ENCODE results near the gene SLC7A6. TPM values are rescaled to one million over a fixed set of nuclear protein-coding genes. Genes with fewer than 3 reads are reported as not detected.

Gene SLC7A6
- polyA plus RNA-seq, 2 of the 4 experiments (the other 2 are of a cell fraction): 31.1 to 32.9 TPM

- TF ChIP-seq REST (IDR thresholded peaks at IDR 0.05): no peak
- TF ChIP-seq, protein P1, sequence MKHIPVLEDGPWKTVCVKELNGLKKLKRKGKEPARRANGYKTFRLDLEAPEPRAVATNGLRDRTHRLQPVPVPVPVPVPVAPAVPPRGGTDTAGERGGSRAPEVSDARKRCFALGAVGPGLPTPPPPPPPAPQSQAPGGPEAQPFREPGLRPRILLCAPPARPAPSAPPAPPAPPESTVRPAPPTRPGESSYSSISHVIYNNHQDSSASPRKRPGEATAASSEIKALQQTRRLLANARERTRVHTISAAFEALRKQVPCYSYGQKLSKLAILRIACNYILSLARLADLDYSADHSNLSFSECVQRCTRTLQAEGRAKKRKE (CRISPR knock-in tag; IDR thresholded peaks at IDR 0.05; ENCODE audit: low read depth): no peak
- TF ChIP-seq BHLHE40 (IDR thresholded peaks at IDR 0.05; ENCODE audit: low read depth, low read length): no peak
- TF ChIP-seq MAZ (IDR thresholded peaks at IDR 0.05; ENCODE audit: borderline replicate concordance, low read depth, low read length): no peak
Observed at GRCh38 chr16:68339214-68339613, 74.9 kb downstream of the SLC7A6 start (continued).

DNA sequence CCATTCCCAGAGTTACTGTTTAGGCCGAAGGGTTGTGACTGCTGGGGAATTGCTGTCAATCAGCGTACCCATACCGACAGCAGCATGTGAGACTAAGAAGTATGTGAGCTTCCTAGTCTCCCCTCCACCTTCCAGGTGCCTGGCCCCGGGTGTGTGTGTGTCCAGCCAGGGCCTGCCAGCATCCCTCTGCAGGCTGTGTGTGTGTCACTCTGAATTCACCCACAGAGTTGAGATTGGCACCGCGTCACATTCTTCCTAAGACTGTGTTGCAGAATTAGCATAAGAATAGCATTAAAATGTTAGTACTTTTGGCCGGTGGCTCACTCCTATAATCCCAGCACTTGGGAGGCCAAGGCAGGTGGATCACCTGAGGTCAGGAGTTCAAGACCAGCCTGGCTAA, 78.3 kb downstream of the SLC7A6 start:
- no peak overlapping the region for H3K27ac ChIP-seq
- H3K4me2 ChIP-seq: no peak overlapping the region
- CTCF ChIA-PET: interaction anchor here (4.4 kb wide), 1 partner anchor 14 kb away, joined by 22 read pairs; no protein-coding TSS in a partner anchor
- H3K4me1 ChIP-seq: no peaks in the 10 kb centered on the region
- H3K9me3 ChIP-seq: no peaks in the 10 kb centered on the region
- ATAC-seq (no peak), FAIRE-seq (no peak), DNase-seq (ENCODE audit: low read depth in 1 of 2, low spot score in 1 of 2) (no peak)
- 89% methylated on average over 7 of the region's 7 CpGs for WGBS (ENCODE audit: missing lambda C conversion rate)
- TF ChIP-seq GATA3 (IDR thresholded peaks at IDR 0.05; ENCODE audit: borderline replicate concordance): no peak
- TF ChIP-seq REST (IDR thresholded peaks at IDR 0.05): no peak
- no peak for TF ChIP-seq RFX5 (IDR thresholded peaks at IDR 0.05)
- POLR2A ChIA-PET: no interaction called here
- H3K4me3 ChIP-seq: no peak overlapping the region

DNA sequence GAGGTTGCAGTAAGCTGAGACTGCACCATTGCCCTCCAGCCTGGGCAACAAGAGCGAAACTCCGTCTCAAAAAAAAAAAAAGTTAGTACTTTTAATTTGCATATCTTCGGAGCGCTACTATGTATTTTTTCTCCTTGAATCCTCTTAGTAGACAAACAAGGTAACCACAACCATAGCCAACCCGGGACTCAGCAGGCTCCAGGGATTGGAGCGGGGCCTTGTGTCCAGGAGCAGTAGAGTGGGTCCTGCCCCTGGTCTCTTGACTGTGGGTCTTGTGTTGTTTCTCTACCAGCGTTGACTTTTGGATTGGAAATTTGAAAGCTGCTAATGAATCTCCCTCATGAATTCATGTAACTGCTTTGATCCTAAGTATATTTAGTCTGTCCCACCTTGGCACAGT, 78.8 kb downstream of the SLC7A6 start:
- FAIRE-seq: no peak
- TF ChIP-seq RNF2 (IDR thresholded peaks at IDR 0.05; ENCODE audit: borderline replicate concordance, low read depth) (no peak), FOXS1 (CRISPR knock-in tag; IDR thresholded peaks at IDR 0.05) (no peak), USF2 (IDR thresholded peaks at IDR 0.05) (no peak), MAZ (IDR thresholded peaks at IDR 0.05; ENCODE audit: borderline replicate concordance, low read depth, low read length) (no peak), SREBF2 (IDR thresholded peaks at IDR 0.05) (no peak)
- H3K4me1 ChIP-seq: no peaks in the 10 kb centered on the region
- no peak overlapping the region for H3K27ac ChIP-seq
- H3K9me3 ChIP-seq: no peaks in the 10 kb centered on the region
- H3K4me2 ChIP-seq: no peak overlapping the region
- ChIA-PET CTCF (interaction anchor here (4.4 kb wide), 1 partner anchor 14 kb away, joined by 22 read pairs; no protein-coding TSS in a partner anchor), POLR2A (no interaction called here)
- no peak overlapping the region for H3K4me3 ChIP-seq
- WGBS (ENCODE audit: missing lambda C conversion rate): 94% methylated on average over 7 of the region's 7 CpGs
- no peak for DNase-seq (ENCODE audit: low read depth in 1 of 2, low spot score in 1 of 2)
- ATAC-seq: no peak

GRCh38 chr16:68344252-68344651, 79.9 kb downstream of the SLC7A6 start:
- ATAC-seq: no peak
- no peak for FAIRE-seq
- Histone ChIP-seq H3K27ac (no peak overlapping the region), H3K4me3 (no peak overlapping the region), H3K9me3 (no peaks in the 10 kb centered on the region), H3K4me1 (no peaks in the 10 kb centered on the region), H3K4me2 (no peak overlapping the region)
- ChIA-PET POLR2A (no interaction called here), CTCF (interaction anchor here (1.0 to 4.4 kb wide), 3 partner anchors 15 to 82 kb away, joined by 5 to 22 read pairs (median 5); no protein-coding TSS in a partner anchor)
- DNase-seq (ENCODE audit: low read depth in 1 of 2, low spot score in 1 of 2): no peak
- WGBS (ENCODE audit: missing lambda C conversion rate): 94% methylated on average over 11 of the region's 11 CpGs
- TF ChIP-seq PHF8 (IDR thresholded peaks at IDR 0.05; ENCODE audit: borderline replicate concordance, low read depth): no peak
- TF ChIP-seq KDM5A (IDR thresholded peaks at IDR 0.05): no peak
- no peak for TF ChIP-seq JUN (IDR thresholded peaks at IDR 0.05)
- TF ChIP-seq RNF2 (IDR thresholded peaks at IDR 0.05; ENCODE audit: borderline replicate concordance, low read depth): no peak
- TF ChIP-seq MYC (IDR thresholded peaks at IDR 0.05; ENCODE audit: borderline replicate concordance, low read length): no peak
- no peak for TF ChIP-seq JUNB (IDR thresholded peaks at IDR 0.05)
- no peak for TF ChIP-seq CBX8 (IDR thresholded peaks at IDR 0.05)
- TF ChIP-seq ESRRA (IDR thresholded peaks at IDR 0.05; ENCODE audit: borderline replicate concordance, low read length): no peak
- TF ChIP-seq, protein P2, sequence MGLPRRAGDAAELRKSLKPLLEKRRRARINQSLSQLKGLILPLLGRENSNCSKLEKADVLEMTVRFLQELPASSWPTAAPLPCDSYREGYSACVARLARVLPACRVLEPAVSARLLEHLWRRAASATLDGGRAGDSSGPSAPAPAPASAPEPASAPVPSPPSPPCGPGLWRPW (IDR thresholded peaks at IDR 0.05): no peak
- TF ChIP-seq EP300 (IDR thresholded peaks at IDR 0.05): no peak
- no peak for TF ChIP-seq EHMT2 (IDR thresholded peaks at IDR 0.05; ENCODE audit: low read depth)
- no peak for TF ChIP-seq HEYL (CRISPR knock-in tag; IDR thresholded peaks at IDR 0.05)
- no peak for TF ChIP-seq BHLHE40 (IDR thresholded peaks at IDR 0.05; ENCODE audit: low read depth, low read length)
- TF ChIP-seq E2F6 (IDR thresholded peaks at IDR 0.05; ENCODE audit: borderline replicate concordance, low read depth): no peak
